Neural progenitor cell (in vitro differentiated cells): Measurements from ENCODE around the gene LMO1.

Source experiments
- CTCF ChIP-seq: fragments of 200-600 bp; sonication (generic); IDR thresholded peaks from 2 replicates; pipeline ENCODE4 v1.5.1; 2017; ENCODE audit warnings: antibody characterized with exemption, mild to moderate bottlenecking
- EZH2 ChIP-seq: fragments of 200-600 bp; sonication (generic); IDR thresholded peaks from 2 replicates; pipeline ENCODE4 v1.6.1; 2017; ENCODE audit warnings: antibody characterized with exemption, mild to moderate bottlenecking, moderate library complexity
- EZH2phosphoT487 ChIP-seq: fragments of 200-600 bp; sonication (generic); IDR thresholded peaks from 2 replicates; pipeline ENCODE4 v1.6.1; 2017; ENCODE audit warnings: antibody characterized with exemption

- TF ChIP-seq CTCF (no peak), EZH2 (no peak), EZH2phosphoT487 (no peak)
These were observed 40.7 kb downstream of the LMO1 start for GRCh38 chr11:8222820-8223512.
